SK-N-SH (cell line): Measurements from ENCODE around the gene CABP1. TPM values are rescaled to one million over a fixed set of nuclear protein-coding genes. Genes with fewer than 3 reads are reported as not detected.

Experiments
- CTCF ChIA-PET: fragments of 300-600, 350-600 bp; formaldehyde crosslinking; extraction: SDS; loops from one replicate; lab custom pipeline; 2021; lab: Yijun Ruan, JAX
- POLR2A ChIA-PET: fragments of 350-600 bp; sonication (Branson Sonifier 250); formaldehyde crosslinking; extraction: SDS; loops from one replicate; lab custom pipeline; 2020; ENCODE audit warnings: antibody characterized with exemption, inconsistent platforms; lab: Yijun Ruan, JAX
- DNase-seq: peaks from one replicate; pipeline ENCODE4 v3.0.0; 2012
- H2AFZ ChIP-seq: fragments of 200-600 bp; sonication (generic); 2 replicates; pipeline ENCODE4 v1.8.1; 2016; ENCODE audit warnings: antibody characterized with exemption, mild to moderate bottlenecking, low read depth
- H3F3A ChIP-seq: fragments of 200-600 bp; sonication (generic); replicated peaks from 2 replicates; pipeline ENCODE3; 2016; ENCODE audit warnings: antibody characterized with exemption, mild to moderate bottlenecking; ENCODE audit not compliant: insufficient read depth
- H3K27ac ChIP-seq, 2 experiments: fragments of 200-500 bp in 1 of 2; fragments of 200-600 bp in 1 of 2; sonication (Bioruptor generic) in 1 of 2; sonication (generic), shearing (Covaris generic) in 1 of 2; 2 replicates each; pipeline versions ENCODE4 v1.5.1 to v1.6.1; 2014 to 2016; ENCODE audit warnings: low read depth in 2 of 2, inconsistent platforms in 1 of 2, low read length in 1 of 2, mild to moderate bottlenecking in 1 of 2, mixed read lengths in 1 of 2
- H3K27me3 ChIP-seq: fragments of 200-600 bp; sonication (generic), shearing (Covaris generic); 2 replicates; pipeline ENCODE4 v1.6.1; 2016; ENCODE audit warnings: mixed run types; ENCODE audit not compliant: insufficient read depth
- H3K36me3 ChIP-seq, 2 experiments: fragments of 200-500 bp in 1 of 2; fragments of 200-600 bp in 1 of 2; sonication (Bioruptor generic) in 1 of 2; sonication (generic) in 1 of 2; replicated peaks in 1 of 2; 2 replicates each; pipeline versions ENCODE3 to v1.5.1; 2014 to 2016; ENCODE audit warnings: low read length in 1 of 2, mild to moderate bottlenecking in 1 of 2; ENCODE audit not compliant: insufficient read depth in 2 of 2, control insufficient read depth in 1 of 2
- H3K4me1 ChIP-seq, 2 experiments: fragments of 200-500 bp in 1 of 2; fragments of 200-600 bp in 1 of 2; sonication (Bioruptor generic) in 1 of 2; sonication (generic), shearing (Covaris generic) in 1 of 2; 2 replicates each; pipeline versions ENCODE4 v1.5.1 to v1.6.1; 2014 to 2016; ENCODE audit warnings: low read depth in 1 of 2, low read length in 1 of 2, mixed run types in 1 of 2; ENCODE audit not compliant: insufficient read depth in 2 of 2, control insufficient read depth in 1 of 2
- H3K4me2 ChIP-seq: fragments of 200-600 bp; sonication (generic), shearing (Covaris generic); 2 replicates; pipeline ENCODE4 v1.6.1; 2017; ENCODE audit warnings: mixed run types
- H3K4me3 ChIP-seq, 2 experiments: fragments of 200-500 bp in 1 of 2; fragments of 200-600 bp in 1 of 2; sonication (Bioruptor generic) in 1 of 2; sonication (generic), shearing (Covaris generic) in 1 of 2; 2 replicates each; pipeline versions ENCODE4 v1.5.1 to v1.8.1; 2014 to 2016; ENCODE audit warnings: low read depth in 2 of 2, inconsistent platforms in 1 of 2, low read length in 1 of 2, mild to moderate bottlenecking in 1 of 2, mixed read lengths in 1 of 2, moderate library complexity in 1 of 2
- H3K79me2 ChIP-seq: fragments of 200-600 bp; sonication (generic); 2 replicates; pipeline ENCODE4 v1.8.1; 2017; ENCODE audit warnings: mild to moderate bottlenecking; ENCODE audit not compliant: insufficient read depth
- H3K9ac ChIP-seq: fragments of 200-600 bp; sonication (generic); 2 replicates; pipeline ENCODE4 v1.6.1; 2017; ENCODE audit warnings: mixed run types
- H3K9me2 ChIP-seq: fragments of 200-600 bp; sonication (generic); 2 replicates; pipeline ENCODE4 v1.6.1; 2017; ENCODE audit warnings: mixed run types
- H3K9me3 ChIP-seq: fragments of 200-600 bp; sonication (generic); 2 replicates; pipeline ENCODE4 v1.6.1; 2017; ENCODE audit warnings: mixed run types, mild to moderate bottlenecking, moderate library complexity
- H4K20me1 ChIP-seq: fragments of 200-600 bp; sonication (generic); 2 replicates; pipeline ENCODE4 v1.6.1; 2017; ENCODE audit warnings: mild to moderate bottlenecking, mixed run types; ENCODE audit not compliant: insufficient read depth
- FOSL2 ChIP-seq: IDR thresholded peaks from 2 replicates; pipeline ENCODE4 v1.4.0; 2012; ENCODE audit warnings: low read depth, mild to moderate bottlenecking, moderate library complexity, borderline replicate concordance
- FOXJ3 ChIP-seq: sonication (generic); formaldehyde crosslinking; IDR thresholded peaks from 2 replicates; pipeline ENCODE4 v1.5.1; 2020; ENCODE audit warnings: mild to moderate bottlenecking, missing genetic modification reagents
- MXI1 ChIP-seq: IDR thresholded peaks from 2 replicates; pipeline ENCODE4 v1.6.1; 2012; ENCODE audit warnings: mild to moderate bottlenecking, low read depth, low read length, improper control_type of control experiment
- NFIC ChIP-seq: IDR thresholded peaks from 2 replicates; pipeline ENCODE4 v1.4.0; 2012; ENCODE audit warnings: borderline replicate concordance
- RXRA ChIP-seq: IDR thresholded peaks from 2 replicates; pipeline ENCODE4 v1.4.0; 2012; ENCODE audit warnings: low read depth, mild to moderate bottlenecking, borderline replicate concordance
- TCF12 ChIP-seq: IDR thresholded peaks from 2 replicates; pipeline ENCODE4 v1.4.0; 2012
- USF2 ChIP-seq: fragments of 150-350 bp; IDR thresholded peaks from 2 replicates; pipeline ENCODE4 v1.6.1; 2017; ENCODE audit warnings: antibody characterized with exemption, low read length, low read depth, borderline replicate concordance
- ZBTB33 ChIP-seq: IDR thresholded peaks from 2 replicates; pipeline ENCODE4 v1.4.0; 2012; ENCODE audit warnings: low read depth, borderline replicate concordance
- WGBS: methylation state at CpG from one replicate; pipeline ENCODE4 v1.1.6; 2017; ENCODE audit warnings: low lambda C conversion rate; 5-methylcytosine and 5-hydroxymethylcytosine counted together
- polyA plus RNA-seq, 3 experiments: library from polyadenylated mRNA; depleted of rRNA; stranded (reverse); fragments of >200 nt; gene quantifications; 2 replicates each; pipeline ENCODE4 v1.2.3, GENCODE V29; 2012

CABP1 gene
- polyA plus RNA-seq, 1 of the 3 experiments (the other 2 are of a cell fraction), result 0.08 TPM

DNA sequence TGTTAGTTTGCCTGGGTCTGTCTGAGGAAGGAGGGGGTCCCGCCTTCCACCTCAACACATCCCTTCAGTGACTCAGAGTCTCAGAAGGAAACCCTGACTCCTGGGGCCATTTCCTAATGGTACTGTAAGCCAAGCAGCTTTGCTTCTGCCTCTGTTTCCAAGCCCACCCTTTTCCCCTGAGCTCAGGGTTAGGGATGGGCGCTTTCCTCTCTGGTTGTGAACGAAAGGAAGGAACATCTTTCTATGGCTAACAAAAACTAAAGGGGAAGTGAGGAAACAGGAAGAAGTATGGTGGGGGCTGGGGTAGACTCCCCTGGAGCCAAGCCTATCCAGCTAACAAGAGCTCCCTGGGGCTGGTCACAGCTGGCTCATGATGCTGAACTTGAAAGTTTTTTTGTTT, 58.2 kb downstream of the CABP1 start:
- Histone ChIP-seq H3K4me2 (no peak overlapping the region), H3K4me3 (no peak overlapping the region), H2AFZ (no peak overlapping the region), H4K20me1 (0 out of 2 replicates have a peak, but pooled peaks cover under 1% of the 10 kb centered on the region), H3K9me3 (no peaks in the 10 kb centered on the region), H3K9ac (no peak overlapping the region), H3K27me3 (no peaks in the 10 kb centered on the region), H3K27ac (no peak overlapping the region), H3K36me3 (peaks cover 19 to 78% of the 10 kb centered on the region in 2 experiments), H3K79me2 (peaks cover 5% of the 10 kb centered on the region; the same call in 1 of the 2 replicates), H3K9me2 (no peaks in the 10 kb centered on the region), H3K4me1 (no peaks in the 10 kb centered on the region; a peak in 1 of 4 replicates), H3F3A (no peaks in the 10 kb centered on the region)
- ChIA-PET CTCF (interaction anchor here (0.8 to 1.5 kb wide), 6 partner anchors 9 to 273 kb away, joined by 3 to 7 read pairs (median 4); partner anchors contain the start of gene UNC119B), POLR2A (interaction anchor here (1.6 kb wide), 1 partner anchor 117 kb away, joined by 4 read pairs; the partner anchor contains the start of gene POP5)
- TF ChIP-seq FOXJ3 (CRISPR knock-in tag), result no peak
- no peak for TF ChIP-seq MXI1
- no peak for TF ChIP-seq USF2
- no peak for DNase-seq
- 100% methylated on average over 3 of the region's 3 CpGs for WGBS

- no peak for DNase-seq
- Histone ChIP-seq H3K79me2 (no peaks in the 10 kb centered on the region), H3K27me3 (no peaks in the 10 kb centered on the region), H2AFZ (no peak overlapping the region), H3K36me3 (peaks cover 13 to 71% of the 10 kb centered on the region in 2 experiments), H3K9ac (no peak overlapping the region), H3K9me2 (no peaks in the 10 kb centered on the region), H3K4me2 (no peak overlapping the region), H3F3A (no peaks in the 10 kb centered on the region), H4K20me1 (no peaks in the 10 kb centered on the region), H3K4me3 (no peak overlapping the region), H3K9me3 (no peaks in the 10 kb centered on the region), H3K4me1 (no peaks in the 10 kb centered on the region; a peak in 1 of 4 replicates), H3K27ac (no peak overlapping the region)
- no peak for TF ChIP-seq TCF12
- no peak for TF ChIP-seq NFIC
- no peak for TF ChIP-seq RXRA
- TF ChIP-seq ZBTB33, result no peak
- TF ChIP-seq FOSL2, result no peak
- ChIA-PET CTCF (interaction anchor here (1.2 to 2.7 kb wide), 4 partner anchors 8 to 272 kb away, joined by 3 to 10 read pairs (median 6); no protein-coding TSS in a partner anchor), POLR2A (no interaction called here)
- 95% methylated on average over 7 of the region's 7 CpGs for WGBS
These were observed 59.1 kb downstream of the CABP1 start for GRCh38 chr12:120699553-120699952.
